Measurements from ENCODE around the gene FCF1. TPM values are rescaled to one million over a fixed set of nuclear protein-coding genes. Genes with fewer than 3 reads are reported as not detected.

FCF1 gene
- total and polyA plus RNA-seq, 2 of the 13 experiments (the other 11 are each of a cell fraction or from before 2014, with no cell fraction given) = 31.0 to 44.4 TPM

DNA sequence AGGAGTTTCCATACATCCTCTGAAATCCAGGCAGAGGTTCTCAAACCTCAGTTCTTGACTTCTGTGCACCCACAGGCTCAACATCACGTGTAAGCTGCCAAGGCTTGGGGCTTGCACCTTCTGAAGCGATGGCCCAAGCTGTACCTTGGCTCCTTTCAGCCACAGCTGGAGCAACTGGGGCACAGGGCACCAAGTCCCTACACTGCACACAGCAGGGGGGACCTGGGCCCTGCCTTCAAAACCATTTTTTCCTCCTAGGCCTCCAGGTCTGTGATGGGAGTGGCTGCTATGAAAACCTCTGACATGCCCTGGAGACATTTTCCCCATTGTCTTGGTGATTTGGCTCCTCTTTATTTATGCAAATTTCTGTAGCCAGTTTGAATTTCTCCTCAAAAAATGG lies 10.7 kb upstream of the FCF1 start:
- peaks cover 3 to 6% of the 10 kb centered on the region in 2 experiments; a peak in 3 of 5 replicates for H3K36me3 ChIP-seq (replicated peaks in 1 of 2; ENCODE audit: control insufficient read depth in 1 of 2, insufficient read depth in 2 of 2, low read length in 2 of 2)
- no peaks in the 10 kb centered on the region for H4K20me1 ChIP-seq (ENCODE audit: insufficient read depth, low read length)
- H3K9me3 ChIP-seq (ENCODE audit: low read length) = peaks cover 14% of the 10 kb centered on the region
- H3K27ac ChIP-seq (ENCODE audit: extremely low read length, insufficient read depth, low read length) = no peak overlapping the region
- no TSS peak for BruUV-seq (replicated peaks)
- FAIRE-seq (no peak), DNase-seq (ENCODE audit: low spot score) (no peak), ATAC-seq (no peak)
- WGBS (ENCODE audit: low lambda C conversion rate) = no CpG with 5 or more reads among the region's 2 CpGs
- H2AFZ ChIP-seq (ENCODE audit: low read length) = no peak overlapping the region
- no peak overlapping the region for H3K9ac ChIP-seq (ENCODE audit: insufficient read depth, low read depth, low read length)
- intact Hi-C loops (cut with micrococcal nuclease; ENCODE audit: unreplicated experiment) = no loop called here
- H3K27me3 ChIP-seq (ENCODE audit: control insufficient read depth in 1 of 2, insufficient read depth in 2 of 2, low read length in 2 of 2) = no peaks in the 10 kb centered on the region
- no peak overlapping the region for H3K4me2 ChIP-seq (ENCODE audit: low read depth, low read length)
- no peak for TF ChIP-seq ATRX (CRISPR knock-in tag; IDR thresholded peaks at IDR 0.05; ENCODE audit: borderline replicate concordance)
- TF ChIP-seq TCF12 (IDR thresholded peaks at IDR 0.05) = no peak
- TF ChIP-seq TCF12 (CRISPR knock-in tag; IDR thresholded peaks at IDR 0.05) = no peak
- TF ChIP-seq SYNCRIP (IDR thresholded peaks at IDR 0.05; ENCODE audit: insufficient read depth, low read depth, low read length) = no peak
- no peak for TF ChIP-seq XRCC5 (optimal IDR thresholded peaks at IDR 0.05; ENCODE audit: low read length)
- no peak for TF ChIP-seq KLF9 (CRISPR knock-in tag; IDR thresholded peaks at IDR 0.05; ENCODE audit: low read depth)
- no peak for TF ChIP-seq MAFK (conservative IDR thresholded peaks at IDR 0.05 in 1 of 2, IDR thresholded peaks at IDR 0.05 in 1 of 2; ENCODE audit: low read length in 2 of 2)
- TF ChIP-seq ZNF432 (CRISPR knock-in tag; IDR thresholded peaks at IDR 0.05; ENCODE audit: borderline replicate concordance) = no peak
- no peak for TF ChIP-seq ZC3H4 (CRISPR knock-in tag; IDR thresholded peaks at IDR 0.05; ENCODE audit: borderline replicate concordance)
- no peak for TF ChIP-seq RFXAP (CRISPR knock-in tag; IDR thresholded peaks at IDR 0.05; ENCODE audit: borderline replicate concordance)
- no peak for TF ChIP-seq NFE2L1 (CRISPR knock-in tag; IDR thresholded peaks at IDR 0.05; ENCODE audit: borderline replicate concordance)
- POLR2A ChIA-PET = no interaction called here
- H3K4me3 ChIP-seq (replicated peaks in 1 of 3; ENCODE audit: insufficient read depth in 1 of 3, low read depth in 2 of 3, low read length in 3 of 3) = no peak overlapping the region
- in situ Hi-C loops (cut with HindIII; ENCODE audit: extremely low pct_ligation_motif_present, low pct_unique_long_range_greater_than_20kb) = no loop called here
- H3K79me2 ChIP-seq (ENCODE audit: insufficient read depth, low read length) = peaks cover 38% of the 10 kb centered on the region
- H3K4me1 ChIP-seq (ENCODE audit: insufficient read depth, low read length) = no peaks in the 10 kb centered on the region
- CTCF ChIA-PET (ENCODE audit: low intra/inter-chr PET ratio, low total read pairs) = no interaction called here

DNA sequence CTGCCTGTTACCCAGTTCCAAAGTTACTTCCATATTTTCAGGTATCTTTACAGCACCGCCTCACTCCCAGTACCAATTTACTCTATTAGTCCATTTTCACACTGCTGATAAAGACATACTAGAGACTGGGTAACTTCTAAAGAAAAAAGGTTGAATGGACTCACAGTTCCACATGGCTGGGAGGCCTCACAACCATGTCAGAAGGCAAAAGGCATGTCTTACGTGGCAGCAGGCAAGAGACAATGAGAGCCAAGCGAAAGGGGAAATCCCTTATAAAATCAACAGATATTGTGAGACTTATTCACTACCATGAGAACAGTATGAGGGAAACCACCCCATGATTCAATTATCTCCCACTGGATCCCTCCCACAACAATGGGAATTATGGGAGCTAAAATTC lies 9.9 kb upstream of the FCF1 start:
- no peak for DNase-seq (ENCODE audit: low spot score)
- no TSS peak for BruUV-seq (replicated peaks)
- Histone ChIP-seq H3K9me3 (ENCODE audit: low read length) (peaks cover 14% of the 10 kb centered on the region), H3K36me3 (replicated peaks in 1 of 2; ENCODE audit: control insufficient read depth in 1 of 2, insufficient read depth in 2 of 2, low read length in 2 of 2) (peaks cover 0 to 6% of the 10 kb centered on the region in 2 experiments; a peak in 1 of 5 replicates), H3K27ac (ENCODE audit: extremely low read length, insufficient read depth, low read length) (no peak overlapping the region), H3K9ac (ENCODE audit: insufficient read depth, low read depth, low read length) (no peak overlapping the region), H2AFZ (ENCODE audit: low read length) (no peak overlapping the region), H4K20me1 (ENCODE audit: insufficient read depth, low read length) (no peaks in the 10 kb centered on the region), H3K4me2 (ENCODE audit: low read depth, low read length) (no peak overlapping the region), H3K4me1 (ENCODE audit: insufficient read depth, low read length) (no peaks in the 10 kb centered on the region), H3K4me3 (replicated peaks in 1 of 3; ENCODE audit: insufficient read depth in 1 of 3, low read depth in 2 of 3, low read length in 3 of 3) (no peak overlapping the region), H3K27me3 (ENCODE audit: control insufficient read depth in 1 of 2, insufficient read depth in 2 of 2, low read length in 2 of 2) (no peaks in the 10 kb centered on the region), H3K79me2 (ENCODE audit: insufficient read depth, low read length) (peaks cover 40% of the 10 kb centered on the region)
- intact Hi-C loops (cut with micrococcal nuclease; ENCODE audit: unreplicated experiment) (no loop called here), in situ Hi-C loops (cut with HindIII; ENCODE audit: extremely low pct_ligation_motif_present, low pct_unique_long_range_greater_than_20kb) (no loop called here)
- ATAC-seq = no peak
- WGBS (ENCODE audit: low lambda C conversion rate) = 97% methylated on average over 3 of the region's 3 CpGs
- POLR2A ChIA-PET = no interaction called here
- no peak for FAIRE-seq
- CTCF ChIA-PET (ENCODE audit: low intra/inter-chr PET ratio, low total read pairs) = no interaction called here
- TF ChIP-seq ZNF800 (CRISPR knock-in tag; IDR thresholded peaks at IDR 0.05) (no peak), STAG1 (CRISPR knock-in tag; IDR thresholded peaks at IDR 0.05) (no peak), ZNF138 (CRISPR knock-in tag; IDR thresholded peaks at IDR 0.05; ENCODE audit: low read depth) (no peak), AGO2 (optimal IDR thresholded peaks at IDR 0.05; ENCODE audit: low read depth, low read length) (no peak), GFI1 (CRISPR knock-in tag; IDR thresholded peaks at IDR 0.05; ENCODE audit: borderline replicate concordance) (no peak), ZNF501 (CRISPR knock-in tag; IDR thresholded peaks at IDR 0.05) (no peak), EZH2 (conservative IDR thresholded peaks at IDR 0.05; ENCODE audit: low read depth, low read length) (no peak)
- TF ChIP-seq, protein P1, sequence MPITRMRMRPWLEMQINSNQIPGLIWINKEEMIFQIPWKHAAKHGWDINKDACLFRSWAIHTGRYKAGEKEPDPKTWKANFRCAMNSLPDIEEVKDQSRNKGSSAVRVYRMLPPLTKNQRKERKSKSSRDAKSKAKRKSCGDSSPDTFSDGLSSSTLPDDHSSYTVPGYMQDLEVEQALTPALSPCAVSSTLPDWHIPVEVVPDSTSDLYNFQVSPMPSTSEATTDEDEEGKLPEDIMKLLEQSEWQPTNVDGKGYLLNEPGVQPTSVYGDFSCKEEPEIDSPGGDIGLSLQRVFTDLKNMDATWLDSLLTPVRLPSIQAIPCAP (CRISPR knock-in tag; IDR thresholded peaks at IDR 0.05; ENCODE audit: low read depth) = no peak
